ENCODE results near the gene TBC1D10A.

- TF ChIP-seq CTCF (IDR thresholded peaks at IDR 0.05) (no peak), ZFX (IDR thresholded peaks at IDR 0.05; ENCODE audit: borderline replicate concordance) (no peak)
Observed at GRCh38 chr22:30373331-30374325, 46.9 kb upstream of the TBC1D10A start.

All from 22Rv1 (cell line).